Activated CD8-positive, alpha-beta memory T cell treated with anti-CD3 and anti-CD28 coated beads, Interleukin-2, amount 50 U/mL, for 4 hours (primary cell): ENCODE results near the gene BID.

Experiments
- DNase-seq: peaks from one replicate; pipeline ENCODE4 v3.0.0-alpha.2; 2020

BID gene

DNA sequence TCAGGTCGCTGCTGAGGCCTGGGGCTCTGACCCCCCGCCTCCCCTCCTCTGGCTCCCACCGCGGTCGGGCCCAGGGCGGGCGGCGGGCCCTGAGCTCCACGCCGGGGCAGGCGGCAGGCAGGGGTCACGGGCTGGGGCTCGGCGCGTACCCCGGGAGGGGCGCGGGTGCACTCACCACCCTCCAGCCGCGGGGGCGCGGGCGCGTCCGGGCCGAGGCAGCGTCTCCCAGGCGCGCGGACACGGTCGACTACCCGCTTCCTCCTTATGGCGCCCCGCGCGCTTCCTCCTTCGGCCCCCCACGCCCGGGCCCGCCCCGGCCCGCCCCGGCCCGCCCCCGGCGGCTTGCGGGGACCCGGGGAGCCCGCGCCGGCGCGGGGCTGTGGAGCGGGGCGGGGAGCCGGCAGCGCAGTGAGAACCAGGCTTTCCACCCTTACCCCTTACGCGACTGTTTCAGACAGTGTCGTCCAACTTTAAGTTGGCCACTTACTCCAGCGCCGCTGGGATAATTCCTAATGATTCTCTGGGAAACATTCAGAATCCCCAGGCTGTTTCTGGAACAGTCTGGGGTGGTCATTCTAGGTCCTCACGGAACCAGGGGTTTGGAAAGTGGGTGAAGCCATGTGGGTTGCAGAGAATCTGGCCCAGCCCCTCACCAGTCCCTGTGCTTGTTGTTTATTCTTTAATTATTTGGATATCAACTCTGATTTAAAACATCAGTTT lies at the start of gene BID:
Gene BID, minus strand, starts transcription at position 264 of the 720 bp plus-strand sequence. CDS start 24,353 bp downstream, outside the sequence.
- DNase-seq = peak; percentile 34

DNA sequence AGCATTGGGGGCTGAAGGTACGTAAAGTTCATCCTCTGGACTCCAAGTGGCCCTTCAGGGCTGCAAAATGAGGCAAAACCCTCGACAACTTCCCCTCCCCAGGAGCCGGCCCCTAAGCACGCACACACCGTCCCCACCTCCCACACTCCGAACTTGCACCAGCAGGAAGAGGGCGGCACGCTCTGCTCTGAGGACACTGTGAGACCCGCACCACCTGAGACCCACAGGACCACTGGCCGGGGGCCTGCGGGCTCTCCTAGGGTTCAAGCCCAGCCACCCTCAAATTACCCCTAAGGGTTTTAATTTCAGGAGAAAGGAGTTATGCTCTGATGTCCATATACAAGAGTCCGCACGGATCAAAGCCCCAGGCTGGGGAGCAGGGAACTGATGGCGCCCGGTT lies 49.7 kb upstream of the BID start:
- DNase-seq = no peak

GRCh38 chr22:17823226-17823625 lies 49.0 kb upstream of the BID start:
- no peak for DNase-seq

DNA sequence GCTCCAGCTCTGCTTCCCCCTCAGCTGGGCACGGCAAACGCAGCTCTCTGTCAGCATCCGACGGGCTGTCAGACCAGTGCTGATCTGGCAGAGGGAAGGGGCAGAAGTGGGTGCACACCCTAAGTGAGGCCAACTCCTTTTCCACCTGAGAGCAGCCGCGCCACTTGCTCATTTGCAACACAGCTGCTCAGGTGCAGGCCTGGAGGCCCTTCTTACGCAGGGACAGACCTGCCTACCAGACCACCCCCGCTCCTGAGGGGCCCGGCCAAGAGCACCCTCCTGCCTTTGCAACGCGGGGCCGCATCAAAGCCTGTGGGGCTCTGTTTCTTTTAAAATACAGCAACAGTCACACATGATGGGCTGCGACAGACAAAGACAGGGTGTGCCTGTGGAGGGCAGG lies 47.8 kb upstream of the BID start:
- no peak for DNase-seq

DNA sequence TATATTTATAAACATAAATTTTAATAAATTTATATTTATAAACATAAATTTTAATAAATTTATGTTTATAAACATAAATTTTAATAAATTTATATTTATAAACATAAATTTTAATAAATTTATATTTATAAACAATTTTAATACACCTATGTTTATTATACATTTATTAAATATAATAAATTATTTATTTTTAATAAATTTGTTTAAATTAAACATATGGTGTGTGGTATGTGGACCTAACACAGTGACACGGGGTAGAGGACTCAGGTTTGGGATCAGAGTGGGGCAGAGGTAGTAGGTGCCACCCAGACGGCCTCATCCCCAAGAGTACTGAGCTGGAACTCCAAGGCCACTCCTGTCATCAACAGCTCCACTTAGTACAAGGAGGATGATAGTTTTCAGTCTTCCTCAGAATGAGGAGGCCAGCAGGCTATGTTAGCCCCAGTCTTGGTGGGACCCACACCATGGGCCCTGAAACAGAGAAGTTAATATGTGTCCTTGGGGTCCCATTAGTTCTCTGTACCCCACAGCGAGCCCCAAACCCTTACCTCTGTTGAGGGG lies 46.7 kb upstream of the BID start:
- no peak for DNase-seq

DNA sequence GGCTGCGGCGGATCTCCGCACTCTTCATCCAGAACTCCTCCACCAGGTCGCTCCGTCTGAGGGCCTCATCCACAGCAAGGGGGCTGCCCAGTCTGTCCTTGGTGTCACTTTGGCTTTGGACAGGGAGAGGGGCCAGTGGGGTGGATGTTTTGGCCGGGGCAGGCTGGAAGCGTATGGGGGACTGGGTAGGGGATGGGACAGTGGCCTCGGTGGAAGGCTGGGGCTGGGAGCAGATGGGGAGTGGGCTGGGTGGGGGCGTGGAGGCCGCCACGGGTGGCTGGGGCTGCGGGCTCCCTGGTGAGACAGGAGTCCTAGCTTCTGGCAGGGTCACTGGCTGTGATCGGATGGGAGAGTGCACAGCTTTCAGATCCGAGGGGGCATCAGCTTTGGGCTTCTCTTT lies 44.4 kb upstream of the BID start:
- no peak for DNase-seq

DNA sequence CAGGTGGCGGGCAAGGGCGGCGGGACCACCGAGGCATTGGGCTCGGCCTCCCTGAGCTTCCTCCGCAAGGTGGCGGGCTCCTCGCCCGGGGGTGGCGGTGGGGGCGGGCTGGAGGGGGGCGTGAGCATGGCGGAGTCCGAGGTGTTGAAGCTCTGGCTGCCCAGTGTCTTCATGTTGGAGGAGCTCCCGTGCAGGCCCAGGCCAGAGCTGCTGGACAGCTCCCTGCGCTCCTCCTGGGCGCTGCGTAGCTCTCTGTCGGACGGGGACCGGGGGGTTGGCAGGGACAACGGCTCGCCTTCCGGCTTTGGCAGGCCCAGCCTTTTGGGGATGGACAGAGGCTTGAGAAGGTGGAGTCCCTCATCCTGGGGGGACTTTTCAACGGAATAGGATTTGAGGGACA lies 43.9 kb upstream of the BID start:
- DNase-seq = no peak

DNA sequence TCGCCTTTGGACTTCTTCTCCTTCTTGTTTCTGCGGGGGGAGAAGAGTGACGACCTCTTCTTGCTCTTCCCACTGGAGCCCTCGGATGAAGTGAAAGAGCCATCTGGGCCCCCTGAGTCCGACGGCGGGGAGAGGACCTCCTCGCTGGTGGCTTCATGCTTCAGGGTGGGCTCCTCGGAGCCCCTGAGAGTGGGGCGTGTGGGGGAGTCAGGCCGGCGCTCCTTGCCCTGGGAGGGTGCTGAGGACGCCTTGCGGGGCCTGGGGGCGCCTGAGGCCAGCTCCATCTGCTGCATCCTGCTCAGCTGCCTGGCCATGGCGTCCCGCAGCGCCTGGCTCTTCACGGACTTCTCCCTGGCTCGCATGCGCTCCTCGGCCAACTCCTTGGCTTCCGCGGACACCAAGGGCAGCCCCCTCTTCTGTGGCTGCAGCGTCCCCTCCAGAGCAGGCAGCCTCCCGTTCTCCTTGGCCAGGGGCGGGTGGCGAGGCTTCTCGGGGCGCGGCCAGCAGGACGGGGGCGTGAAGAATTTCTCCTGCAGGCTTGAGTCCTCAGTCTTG lies 43.3 kb upstream of the BID start:
- DNase-seq = no peak

GRCh38 chr22:17817079-17817478 lies 42.8 kb upstream of the BID start:
- no peak for DNase-seq

DNA sequence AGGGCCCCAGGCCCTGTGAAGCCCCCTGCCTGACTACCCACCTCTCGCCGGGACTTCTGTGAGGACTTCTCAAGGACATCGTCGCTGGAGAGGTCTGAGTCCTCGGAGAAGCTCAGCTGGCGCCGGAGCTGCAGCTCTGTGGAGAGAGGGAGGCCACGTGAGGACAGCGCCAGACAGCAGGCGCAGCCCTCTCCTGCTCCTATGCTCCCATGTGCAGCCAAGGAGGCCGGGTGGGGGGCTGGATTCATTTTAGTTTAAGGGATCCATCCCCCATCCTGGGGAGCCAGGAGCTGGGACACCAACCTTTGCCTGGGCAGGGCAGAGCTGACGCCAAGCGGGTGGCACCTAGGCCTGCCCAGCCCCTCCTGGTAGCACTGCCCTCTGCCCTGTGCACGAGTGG lies 42.4 kb upstream of the BID start:
- DNase-seq = no peak

GRCh38 chr22:17815703-17816254 lies 41.5 kb upstream of the BID start:
- no peak for DNase-seq

DNA sequence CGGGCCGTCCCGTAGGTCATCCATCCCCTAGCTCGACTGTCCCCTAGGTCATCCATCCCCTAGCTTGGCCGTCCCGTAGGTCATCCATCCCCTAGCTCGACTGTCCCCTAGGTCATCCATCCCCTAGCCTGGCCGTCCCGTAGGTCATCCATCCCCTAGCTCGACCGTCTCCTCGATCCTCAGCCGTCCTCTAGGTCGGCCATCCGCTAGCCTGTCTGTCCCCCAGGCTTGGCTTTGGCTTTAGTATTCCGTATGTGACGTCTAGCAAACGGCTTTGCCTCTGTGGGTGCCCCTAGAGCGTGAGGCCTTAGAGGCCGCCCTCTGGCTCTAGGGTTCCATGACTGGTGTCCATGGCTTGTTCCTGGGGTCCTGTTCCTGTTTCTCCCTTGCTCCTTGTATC lies 40.6 kb upstream of the BID start:
- no peak for DNase-seq

GRCh38 chr22:17814084-17814483 lies 39.8 kb upstream of the BID start:
- DNase-seq = no peak

- DNase-seq = no peak
Measured at GRCh38 chr22:17811119-17811518, 36.9 kb upstream of the BID start.

DNA sequence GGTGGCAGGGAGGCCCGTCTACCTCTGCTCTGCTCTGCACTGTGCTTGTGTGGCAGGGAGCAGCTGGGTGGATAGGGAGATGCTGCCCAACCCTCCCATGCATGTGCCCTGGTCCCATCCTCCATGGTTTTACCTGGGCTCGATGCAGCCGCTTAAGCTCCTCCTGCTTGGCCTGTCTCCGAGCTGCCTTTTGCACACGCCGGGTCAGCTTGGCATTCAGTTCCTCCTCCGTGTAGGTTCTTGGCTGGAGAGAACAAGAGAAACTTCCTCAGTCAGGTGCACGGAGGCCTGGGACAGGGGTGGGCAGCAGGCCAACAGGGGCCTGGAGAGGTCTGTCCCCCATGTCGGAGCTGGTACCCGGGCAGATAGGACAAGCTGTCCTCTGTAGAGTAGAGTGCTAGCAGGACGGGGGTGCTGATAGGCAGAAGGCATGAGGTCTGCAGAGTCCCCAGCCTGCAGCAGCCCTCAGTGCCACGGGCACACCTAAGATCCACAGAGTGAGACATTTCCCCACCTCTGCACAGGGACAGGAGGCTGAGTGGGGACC lies 36.4 kb upstream of the BID start:
- no peak for DNase-seq

GRCh38 chr22:17808693-17809403 lies 34.6 kb upstream of the BID start:
- no peak for DNase-seq

- no peak for DNase-seq
Measured at GRCh38 chr22:17807578-17808410, 33.5 kb upstream of the BID start.

- DNase-seq = no peak
Measured at GRCh38 chr22:17807086-17807485, 32.8 kb upstream of the BID start.

DNA sequence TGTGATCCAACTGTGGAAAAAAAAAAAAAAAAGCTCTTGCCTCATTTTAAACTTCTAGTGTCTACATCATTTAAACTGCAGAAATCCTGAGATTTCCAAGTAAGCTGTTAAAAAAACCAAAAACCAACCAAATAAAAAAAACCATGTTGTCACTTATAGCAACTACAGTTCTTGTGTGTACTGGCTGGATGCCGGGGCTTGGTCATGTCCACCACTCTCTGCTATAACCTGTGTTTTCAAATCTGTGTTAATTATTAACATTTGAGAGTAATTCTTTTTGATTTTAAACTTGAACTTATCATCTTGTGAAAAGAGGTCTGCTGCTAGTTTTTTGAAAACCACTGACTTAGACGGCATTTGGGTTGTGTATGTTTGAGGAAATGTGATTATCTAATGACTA lies 32.2 kb upstream of the BID start:
- no peak for DNase-seq

DNA sequence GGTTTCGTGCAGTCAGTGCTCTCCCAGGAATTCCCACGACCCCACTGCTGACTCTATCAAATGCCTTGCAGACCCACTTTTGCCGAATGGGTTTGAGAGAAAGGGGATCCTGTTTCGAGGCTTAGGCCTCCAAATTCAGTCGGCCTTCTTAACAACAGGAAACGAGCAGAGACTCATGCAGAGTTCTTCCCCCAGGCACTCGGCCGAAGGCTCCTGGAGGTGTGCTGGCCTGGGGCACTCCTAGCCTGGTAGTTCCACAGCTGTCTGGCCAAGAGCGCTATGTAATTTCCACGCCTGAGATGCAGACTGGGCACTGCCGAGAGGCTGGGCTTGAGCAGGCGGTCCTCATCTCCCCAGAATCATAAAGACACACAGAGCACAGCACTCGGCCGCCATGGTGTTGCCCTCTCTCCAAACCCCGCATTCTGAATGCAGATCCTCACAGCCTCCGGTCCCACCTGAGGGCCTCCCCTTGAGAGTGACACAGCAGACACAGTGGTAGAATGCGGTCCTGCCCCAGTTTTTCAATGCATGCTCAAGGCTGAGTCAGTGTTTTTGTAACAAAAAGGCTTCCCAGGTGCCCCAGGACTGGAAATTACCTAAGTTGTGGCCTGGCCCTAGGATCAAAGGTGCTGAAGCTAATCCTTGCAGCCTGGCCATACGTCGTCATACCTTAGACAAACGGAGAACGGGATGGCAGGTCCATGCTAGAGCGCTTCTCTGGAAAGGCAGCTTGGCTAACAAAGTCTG lies 30.2 kb upstream of the BID start:
- no peak for DNase-seq

DNA sequence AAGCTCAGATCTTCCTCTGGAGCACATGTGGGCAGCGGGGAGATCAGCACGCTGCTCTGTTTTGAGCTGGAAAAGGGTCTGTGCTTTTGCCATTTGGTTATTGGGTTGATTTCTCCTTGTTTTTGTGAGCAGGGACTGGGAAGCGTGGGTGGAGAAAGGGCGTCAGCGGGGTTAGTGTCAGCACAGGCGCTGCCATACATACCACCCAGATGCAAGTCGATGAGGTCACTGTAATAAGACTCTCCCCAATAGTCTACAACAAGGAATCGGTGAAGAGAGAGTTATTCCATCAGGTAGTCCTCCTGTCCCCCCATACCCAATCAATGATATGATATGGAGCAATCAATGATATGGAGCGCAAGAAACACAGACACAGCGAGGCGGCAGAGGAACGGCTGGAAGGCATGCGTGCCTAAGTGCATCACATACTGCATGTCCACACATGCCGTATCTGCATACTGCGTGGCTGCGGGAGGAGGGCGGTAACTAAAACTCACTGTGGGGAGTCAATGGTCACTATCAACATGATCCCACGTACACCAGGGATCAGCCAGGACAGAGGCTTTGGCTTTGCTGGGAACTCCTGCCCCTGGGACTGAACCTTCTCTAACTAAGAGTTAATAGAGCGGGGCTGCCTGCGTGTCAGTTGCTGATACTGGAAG lies 29.5 kb upstream of the BID start:
- no peak for DNase-seq
